HG02798 (cell line): ENCODE measurements around the gene DAGLA.

Experiments
- ATAC-seq: cut with Tn5 transposase; IDR thresholded peaks from one replicate; pipeline ENCODE4 v1.9.1; 2021; ENCODE audit warnings: mild to moderate bottlenecking; ENCODE audit not compliant: unreplicated experiment, poor library complexity

DAGLA gene

DNA sequence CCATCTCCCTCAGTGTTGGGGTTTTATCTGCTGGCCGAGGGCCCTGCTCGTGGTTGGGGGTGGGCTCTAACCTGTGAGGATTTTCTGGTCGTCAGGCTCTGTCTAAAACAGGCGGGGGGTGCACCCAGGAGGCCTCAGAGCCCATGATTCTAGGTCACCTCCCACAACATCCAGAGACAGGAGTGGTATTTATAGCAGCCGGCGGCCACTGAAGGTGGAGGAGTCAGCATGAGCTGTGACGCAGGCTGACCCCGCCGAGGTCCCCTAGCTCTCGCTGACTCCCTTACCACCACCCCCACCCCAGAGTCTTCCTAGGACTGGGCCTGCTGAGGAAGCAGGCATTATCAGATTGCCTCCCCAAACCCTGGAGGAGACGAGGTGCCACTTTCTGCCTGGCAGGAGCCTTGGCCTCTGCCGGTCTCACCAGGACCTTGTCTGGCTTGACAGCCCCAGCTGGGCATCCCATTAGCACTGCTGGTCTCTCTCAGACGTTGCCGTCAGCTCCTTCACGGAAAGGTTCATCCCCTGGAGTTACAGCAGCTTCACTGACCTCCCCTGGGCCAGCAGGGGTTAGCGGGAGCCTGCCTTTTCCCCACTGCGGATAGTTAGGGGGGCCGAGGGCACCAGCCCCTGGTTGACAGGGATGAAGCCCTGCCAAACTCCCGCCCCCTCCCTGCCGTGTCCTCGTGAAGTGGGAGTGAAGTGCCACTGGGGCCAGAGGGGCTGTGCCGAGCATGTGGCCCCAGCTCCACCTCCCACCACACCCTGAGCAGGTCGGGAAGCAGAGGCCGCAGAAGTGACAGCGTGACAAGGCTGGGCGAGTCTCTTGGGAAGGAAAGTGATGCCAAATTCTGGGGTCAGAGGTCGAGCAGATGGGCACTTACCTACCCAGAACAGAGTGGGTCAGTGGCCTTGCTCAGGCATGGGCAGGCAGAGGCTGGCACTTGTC lies 26.5 kb downstream of the DAGLA start:
- ATAC-seq = no peak

DNA sequence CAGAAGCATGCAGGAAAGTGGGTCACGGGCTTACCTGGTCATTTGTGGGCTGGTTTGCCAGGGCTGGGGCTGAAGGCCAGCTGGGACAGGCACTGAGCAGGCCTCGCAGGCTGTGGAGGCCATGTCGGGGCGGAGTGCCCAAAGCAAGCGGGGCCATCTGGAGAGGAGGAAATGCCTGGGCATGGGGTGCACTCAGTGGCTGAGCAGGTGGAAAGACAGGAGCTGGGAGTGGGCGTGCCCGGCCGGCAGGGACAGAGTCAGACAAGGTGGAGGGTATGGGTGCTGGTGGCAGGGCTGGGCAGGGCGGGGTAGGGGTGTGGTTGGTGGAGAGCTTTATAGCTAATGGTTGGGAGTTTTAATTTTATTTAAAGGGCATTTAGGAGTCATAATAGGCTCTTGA lies 27.4 kb downstream of the DAGLA start:
- ATAC-seq = no peak

DNA sequence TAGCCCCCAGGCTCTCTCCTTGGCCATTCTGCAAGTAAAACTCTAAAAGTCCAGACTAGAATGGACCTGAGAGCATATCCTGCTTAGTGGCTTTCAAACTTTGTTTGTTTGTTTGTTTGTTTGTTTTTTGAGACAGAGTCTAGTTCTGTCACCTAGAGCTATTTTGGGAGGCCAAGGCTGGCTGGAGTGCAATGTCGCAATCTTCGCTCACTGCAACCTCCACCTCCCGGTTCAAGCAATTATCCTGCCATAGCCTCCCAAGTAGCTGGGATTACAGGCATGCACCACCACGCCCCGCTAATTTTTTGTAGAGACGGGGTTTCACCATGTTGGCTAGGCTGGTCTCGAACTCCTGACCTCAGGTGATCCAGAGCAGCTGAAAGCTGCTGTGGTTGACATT lies 28.9 kb downstream of the DAGLA start:
- no peak for ATAC-seq

DNA sequence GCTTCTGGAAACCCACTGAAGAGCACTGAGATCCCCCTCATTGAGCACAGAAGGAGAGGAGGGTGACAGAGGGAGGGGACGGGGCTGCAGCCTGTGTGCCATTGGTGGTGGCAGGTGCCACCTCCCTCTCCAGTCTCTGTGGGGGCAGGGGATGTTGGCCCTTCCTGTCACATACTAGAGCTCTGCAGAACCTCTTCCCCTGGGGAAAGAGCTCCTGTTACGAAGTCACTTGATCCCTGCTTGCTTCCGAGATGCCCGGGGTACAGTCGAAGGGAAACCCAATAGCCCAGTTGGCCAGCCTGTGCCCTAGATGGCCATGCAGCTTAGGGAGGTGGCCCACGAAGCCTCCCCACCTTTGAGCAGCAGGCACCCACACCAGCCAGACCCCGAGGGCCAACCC lies 29.4 kb downstream of the DAGLA start:
- ATAC-seq = no peak

DNA sequence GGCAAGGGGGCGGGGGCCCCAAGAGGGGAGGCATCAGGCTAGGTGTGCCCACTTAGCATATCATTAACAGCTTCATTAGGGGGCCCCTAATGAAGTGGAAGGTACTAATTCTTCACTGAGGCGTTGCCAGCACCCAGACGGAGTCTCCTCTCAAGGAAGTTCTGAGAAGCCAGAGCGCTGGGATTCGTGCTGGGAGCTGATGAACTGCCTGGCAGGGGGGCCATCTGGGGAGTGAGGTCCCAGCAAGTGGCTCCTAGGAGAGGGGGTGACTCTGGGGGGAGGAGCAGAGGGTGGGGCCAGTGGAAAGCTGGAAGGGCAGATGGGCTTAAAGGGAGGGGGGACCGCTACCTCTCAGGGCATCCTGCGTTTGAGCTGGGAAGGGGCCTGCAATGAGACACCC lies 29.8 kb downstream of the DAGLA start:
- no peak for ATAC-seq

DNA sequence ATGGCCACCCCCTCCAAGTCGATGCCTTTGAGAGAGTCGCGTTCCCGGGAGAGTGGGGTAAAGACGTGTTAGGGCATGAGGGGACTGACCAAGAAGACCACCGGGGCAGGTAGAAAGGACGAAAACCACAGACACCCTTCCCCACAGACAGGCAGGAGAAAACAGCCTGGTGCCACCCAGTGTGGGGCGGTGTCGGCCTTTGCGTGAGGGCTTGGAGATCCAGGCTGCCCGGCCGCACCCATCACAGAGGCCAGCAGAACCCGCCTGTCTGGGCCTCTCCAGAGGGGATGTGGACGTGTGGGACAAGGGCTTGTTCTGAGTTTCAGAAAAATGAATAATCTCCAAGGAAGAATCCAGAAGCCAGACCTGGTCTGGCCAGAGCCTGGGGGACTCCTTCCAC lies 30.8 kb downstream of the DAGLA start:
- no peak for ATAC-seq

DNA sequence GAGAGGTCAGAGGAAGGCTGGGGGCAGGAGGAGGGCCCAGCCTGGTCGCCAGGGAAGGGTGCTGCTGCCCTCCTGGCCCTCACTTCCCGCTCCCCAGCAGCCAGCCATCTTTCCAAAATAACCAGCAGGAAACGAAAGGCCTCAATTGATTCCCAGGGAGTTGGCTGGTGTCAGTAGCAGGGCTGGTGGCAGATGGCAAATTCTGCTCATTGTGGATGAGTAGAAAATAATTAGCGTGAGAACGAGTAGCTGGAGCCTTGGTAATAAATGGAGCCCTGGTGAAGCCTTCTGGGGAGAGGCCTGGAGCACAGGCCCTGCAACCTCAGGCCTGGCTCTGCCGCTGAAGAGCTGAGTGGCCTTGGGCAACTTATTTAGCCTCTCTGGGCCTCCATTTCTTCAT lies 31.3 kb downstream of the DAGLA start:
- ATAC-seq = no peak

DNA sequence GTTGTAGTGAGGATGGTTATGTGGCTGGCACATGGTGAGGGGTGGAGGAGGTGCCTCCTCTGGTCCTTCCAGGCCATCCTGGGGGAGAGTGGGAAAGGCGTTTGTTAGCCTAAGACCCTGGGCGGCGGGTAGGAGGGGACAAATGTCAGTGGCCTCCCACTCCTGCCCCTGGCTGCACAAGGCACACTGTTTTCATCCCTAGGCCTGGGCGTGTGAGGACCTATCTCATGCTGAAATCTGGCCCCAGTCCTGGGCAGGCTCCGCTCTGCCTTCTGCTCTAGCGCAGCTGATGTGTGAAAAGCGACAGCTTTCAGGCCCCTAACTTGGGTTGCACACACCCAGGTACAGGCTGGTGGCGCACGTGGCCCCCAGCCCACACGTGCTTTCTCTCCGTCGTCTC lies 32.1 kb downstream of the DAGLA start:
- no peak for ATAC-seq

DNA sequence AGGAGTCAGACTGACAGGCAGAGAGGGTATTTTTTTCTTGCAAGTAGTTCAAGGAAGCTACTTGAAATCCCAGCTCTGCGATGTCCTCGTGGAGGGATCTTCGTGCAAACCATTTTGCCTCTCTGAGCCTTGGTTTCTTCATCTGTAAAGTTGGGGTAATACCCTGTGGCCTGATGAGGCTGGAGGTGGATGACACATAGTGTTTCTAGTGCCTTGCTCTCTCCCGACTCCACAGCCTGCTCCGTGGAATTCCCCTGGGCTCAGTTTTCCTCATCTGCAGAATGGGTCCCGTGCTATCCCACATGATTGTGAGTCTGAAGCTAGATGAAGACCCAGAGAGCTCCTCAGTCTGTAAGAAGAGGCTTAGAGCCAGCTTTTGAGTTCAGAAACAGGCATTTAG lies 32.7 kb downstream of the DAGLA start:
- ATAC-seq = no peak

DNA sequence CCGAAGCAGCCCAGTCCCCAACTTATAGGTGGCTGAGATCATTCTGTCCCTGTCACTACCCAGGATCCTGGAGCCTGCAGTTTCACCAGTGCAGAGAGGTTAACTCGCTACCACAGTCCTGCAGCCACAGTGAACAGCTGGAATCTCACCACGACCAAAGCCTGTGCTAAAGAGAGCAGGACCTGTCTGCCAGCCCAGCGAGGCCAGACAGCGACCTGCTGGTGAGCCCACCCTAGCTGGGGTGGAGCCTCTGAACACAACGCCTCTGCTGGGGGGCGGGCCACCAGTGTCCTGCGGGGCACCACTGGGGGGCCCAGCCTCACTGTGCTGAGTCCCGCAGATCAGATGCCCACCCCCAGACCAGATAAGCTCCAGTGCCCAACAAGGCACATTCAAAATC lies 33.3 kb downstream of the DAGLA start:
- no peak for ATAC-seq

DNA sequence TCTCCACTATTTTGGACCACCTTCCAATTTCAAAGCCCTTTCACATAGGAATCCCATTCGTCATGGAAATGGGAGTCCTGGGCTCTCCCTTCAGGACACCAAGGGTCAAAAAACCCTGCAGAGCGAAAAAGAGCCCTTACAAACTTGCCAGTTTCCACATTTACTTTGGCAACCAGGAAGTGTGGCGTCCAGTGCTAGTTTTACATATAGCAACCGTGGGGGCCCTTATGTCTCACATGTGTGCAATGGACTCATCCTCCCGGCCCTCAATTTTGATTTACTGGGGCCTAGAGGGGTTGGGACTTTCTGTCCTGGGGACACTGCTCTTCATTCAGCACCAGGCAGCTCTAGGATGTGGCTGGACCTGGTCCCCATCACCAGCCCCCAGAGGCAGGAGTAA lies 33.7 kb downstream of the DAGLA start:
- no peak for ATAC-seq

DNA sequence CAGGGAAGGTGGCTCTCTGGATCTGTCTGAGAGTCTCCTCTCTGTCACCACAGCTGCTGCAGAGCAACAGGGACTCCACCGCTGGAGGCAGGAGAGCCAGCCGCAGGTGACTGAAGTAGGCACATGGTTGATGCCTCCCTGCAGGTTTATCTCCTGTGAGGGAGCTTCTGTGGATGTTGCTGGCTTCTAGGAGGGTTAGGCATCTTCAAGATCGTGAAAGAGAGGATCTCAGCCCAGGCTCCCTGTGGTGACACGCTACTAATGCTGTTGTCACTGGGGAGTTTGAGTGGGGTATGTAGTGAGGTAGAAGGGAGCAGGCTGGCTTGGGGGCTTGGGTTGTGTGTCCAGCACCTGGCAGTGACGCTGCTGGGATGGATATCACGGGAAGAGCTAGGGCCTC lies 34.1 kb downstream of the DAGLA start:
- no peak for ATAC-seq

DNA sequence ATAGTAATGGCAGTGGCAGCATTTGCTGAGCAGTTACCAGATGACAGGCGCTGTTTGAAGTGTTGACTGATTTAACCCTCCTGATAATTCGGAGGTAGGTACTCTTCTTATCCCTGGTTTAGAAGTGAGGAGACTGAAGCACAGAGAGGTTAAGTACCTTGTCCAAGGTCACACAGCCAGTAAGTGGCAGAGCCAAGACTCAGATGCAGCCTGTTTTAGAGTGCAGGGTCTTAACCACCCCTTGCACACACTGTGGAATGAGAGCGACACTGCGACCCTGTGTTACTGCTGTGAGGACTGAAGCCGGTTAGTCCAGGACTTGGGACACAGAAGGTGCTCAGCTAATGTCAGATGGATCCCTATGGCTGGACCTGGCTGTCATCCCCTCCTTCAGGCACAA lies 34.7 kb downstream of the DAGLA start:
- no peak for ATAC-seq

DNA sequence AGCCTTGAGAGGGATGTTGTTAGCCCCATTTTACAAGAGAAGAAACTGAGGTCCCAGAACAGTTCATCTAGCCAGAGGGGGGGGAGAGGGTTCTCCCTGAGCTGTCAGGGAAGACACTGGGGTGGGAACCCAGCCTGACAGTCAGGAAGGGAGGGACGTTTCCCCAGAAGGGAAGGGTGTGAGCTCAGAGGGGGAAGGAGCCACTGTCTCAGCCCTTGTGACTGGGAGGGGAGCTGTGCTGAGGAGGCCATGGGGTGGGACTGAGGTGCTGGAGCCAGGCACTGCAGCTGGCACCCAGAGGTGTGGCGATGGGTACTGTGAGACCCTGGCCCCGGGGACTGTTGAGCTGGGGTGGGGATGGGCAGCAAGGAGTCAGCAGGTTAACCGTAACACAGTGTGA lies 35.7 kb downstream of the DAGLA start:
- no peak for ATAC-seq

DNA sequence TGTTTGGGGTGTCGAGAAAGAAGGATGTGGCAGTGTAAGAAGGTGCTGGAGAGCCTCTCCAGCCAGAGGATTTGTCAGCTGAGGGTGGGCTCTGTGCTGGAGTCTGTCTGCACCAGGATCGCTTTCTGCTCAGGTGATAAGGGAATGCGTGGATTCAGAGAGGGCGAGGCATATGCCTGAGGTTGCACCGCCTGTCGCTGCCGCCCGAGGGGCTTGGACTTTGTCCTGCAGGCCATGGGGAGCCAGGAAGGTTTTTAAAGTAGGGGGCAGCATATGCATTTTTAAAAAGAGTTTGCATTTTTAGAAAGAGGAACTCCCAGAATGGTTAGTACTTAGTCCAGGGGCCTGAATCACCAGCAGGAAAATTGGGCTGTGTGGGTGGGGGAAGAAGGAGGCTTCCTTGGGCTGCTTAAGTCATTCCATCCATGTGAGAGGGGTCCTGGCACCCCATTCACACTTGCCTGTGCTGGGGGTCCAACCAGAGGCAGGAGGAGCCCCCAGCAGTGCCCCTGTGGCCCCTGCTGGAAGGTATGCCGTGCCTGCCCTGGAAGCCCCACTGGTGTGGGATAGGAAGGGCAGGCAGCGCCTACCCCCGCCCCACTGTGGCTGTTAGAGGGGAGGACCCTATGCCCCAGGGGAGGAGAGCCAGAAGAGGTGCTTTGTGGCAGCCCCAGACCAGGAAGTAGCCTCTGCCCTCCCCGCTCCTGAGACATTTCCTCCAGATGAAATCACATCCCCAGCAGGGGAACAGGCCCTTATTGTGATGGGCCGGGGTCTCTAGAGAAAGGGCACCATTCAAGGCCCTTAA lies 36.5 kb downstream of the DAGLA start:
- no peak for ATAC-seq

DNA sequence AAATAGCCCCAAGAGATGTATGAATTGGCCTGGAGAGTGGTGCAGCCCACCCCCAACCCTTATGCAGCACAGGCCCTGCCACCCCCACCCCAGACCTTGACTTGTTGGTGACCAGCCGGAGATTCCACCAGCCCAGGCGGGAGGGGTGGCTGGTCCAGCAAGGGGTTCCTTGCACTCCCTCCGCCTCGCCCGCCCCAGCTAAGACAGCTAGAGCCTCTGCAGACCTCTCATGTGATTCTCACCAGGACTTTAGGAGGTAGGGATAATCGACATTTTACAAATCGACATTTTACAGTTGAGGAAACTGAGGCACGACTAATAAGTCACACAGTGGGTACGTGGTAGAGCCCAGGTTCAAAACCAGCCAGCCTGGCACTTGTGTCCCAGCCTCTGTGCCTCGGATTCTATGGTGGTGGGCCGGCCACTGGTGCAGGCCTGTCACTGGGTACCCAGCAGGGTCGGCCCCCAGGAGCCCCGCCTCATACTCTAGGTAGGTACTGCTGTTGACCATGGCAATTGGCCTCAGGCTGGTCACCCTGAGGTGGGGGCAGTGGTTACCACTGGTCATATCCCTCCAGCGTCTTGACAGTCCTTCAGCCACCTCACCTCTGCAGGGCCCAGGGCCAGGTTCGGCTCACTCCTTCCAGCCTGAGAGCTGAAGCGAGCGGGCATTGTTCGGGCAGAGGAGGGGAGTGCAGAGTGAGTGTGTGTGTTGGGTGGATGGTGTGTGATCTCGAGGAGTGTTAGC lies 37.3 kb downstream of the DAGLA start:
- no peak for ATAC-seq

DNA sequence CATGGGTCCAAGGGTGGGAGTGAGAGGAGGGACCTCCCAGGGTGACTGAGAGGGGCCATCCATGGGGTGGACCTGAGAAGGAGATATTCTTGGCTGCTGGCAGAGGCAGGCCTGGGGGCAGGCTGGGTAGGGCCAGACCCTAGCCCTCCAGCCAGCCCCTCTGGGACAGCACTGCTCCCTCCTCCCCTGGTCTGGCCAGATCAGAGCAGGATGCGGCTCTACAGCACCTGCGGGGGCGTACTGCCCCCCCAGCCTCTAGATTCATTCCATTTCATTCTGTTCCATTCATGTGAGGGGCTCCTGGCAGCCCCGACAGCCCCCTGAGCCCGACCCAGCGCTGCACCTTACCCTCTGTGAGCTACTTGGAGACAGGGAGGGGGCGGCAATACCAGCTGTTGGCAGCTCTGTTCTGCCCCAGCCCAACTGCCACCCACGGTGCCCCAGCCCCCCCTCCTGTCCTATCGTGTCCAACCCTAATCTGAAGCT lies 37.9 kb downstream of the DAGLA start:
- no peak for ATAC-seq

DNA sequence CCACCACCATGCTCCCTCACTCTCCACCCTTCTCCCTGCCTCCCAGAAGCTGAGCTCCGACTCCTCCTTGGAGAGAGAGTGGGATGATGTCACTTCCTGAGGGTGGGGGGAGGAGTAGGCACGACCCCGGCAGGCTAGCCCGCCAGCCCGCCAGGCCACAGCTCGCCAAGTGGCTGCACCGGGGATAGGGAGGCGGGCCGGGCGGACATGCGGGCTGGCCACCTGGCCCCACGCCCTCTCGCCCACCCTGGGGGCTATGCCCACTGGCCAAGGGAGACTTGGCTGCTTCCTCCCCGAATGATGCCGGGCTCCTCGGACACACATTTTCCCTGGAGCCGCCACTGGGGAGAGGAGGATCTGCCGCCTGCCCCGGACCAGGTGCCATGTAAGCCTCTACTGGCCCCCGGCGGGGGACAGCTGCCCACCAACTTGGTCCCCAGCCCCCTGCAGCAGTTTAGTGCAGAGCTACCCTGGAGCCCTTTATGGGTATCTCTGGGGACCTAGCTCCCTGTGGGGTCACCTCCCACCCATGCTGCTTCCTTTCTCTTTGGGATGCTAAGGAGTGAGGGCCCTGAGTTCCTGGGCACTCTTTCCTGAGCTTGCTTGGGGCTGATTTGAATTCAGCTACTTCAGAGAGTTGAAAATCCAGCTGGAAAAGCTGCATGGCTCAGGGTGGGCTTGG lies 38.6 kb downstream of the DAGLA start:
- ATAC-seq = no peak

DNA sequence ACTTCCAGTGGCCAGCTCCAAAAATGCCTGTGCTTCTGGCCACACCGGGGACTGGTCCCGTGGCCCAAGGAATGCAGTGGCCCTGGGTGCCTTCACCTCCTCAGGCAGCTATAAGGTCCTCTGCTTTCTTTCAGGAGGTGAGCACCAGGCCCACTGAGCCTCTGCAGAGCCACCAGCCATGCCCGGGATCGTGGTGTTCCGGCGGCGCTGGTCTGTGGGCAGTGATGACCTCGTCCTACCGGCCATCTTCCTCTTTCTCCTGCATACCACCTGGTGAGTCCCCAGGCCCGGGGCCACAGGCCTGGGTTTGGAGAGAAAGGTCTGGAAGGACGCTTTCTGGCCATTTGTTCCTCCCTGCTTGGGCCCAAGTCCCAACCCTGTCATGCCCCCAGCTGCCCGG lies 39.8 kb downstream of the DAGLA start:
- no peak for ATAC-seq

DNA sequence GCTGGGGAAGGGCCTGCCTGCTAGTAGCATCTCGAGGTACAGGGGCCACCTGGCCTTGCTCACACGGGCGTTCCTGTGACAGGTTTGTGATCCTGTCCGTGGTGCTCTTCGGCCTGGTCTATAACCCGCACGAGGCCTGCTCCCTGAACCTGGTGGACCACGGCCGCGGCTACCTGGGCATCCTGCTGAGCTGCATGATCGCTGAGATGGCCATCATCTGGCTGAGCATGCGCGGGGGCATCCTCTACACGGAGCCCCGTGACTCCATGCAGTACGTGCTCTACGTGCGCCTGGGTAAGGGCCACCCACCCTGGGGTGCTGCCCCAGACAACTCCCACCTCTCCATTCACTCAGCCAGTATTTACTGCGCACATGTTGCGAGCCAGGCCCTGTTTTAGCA lies 40.4 kb downstream of the DAGLA start:
- ATAC-seq = no peak
